A549 treated with CpdA at 1 μM for 4 hours (cell line): Measurements from ENCODE around the gene UST. TPM values are rescaled to one million over a fixed set of nuclear protein-coding genes. Genes with fewer than 3 reads are reported as not detected.

ENCODE experiments used
- total RNA-seq: library from RNA; stranded (reverse); fragments of 200-300 nt; extraction: Qiagen RNA extraction; gene quantifications from 5 replicates; pipeline ENCODE4 v1.2.3, GENCODE V29; 2022; ENCODE audit warnings: low read depth

The UST gene
- 2.3 to 3.2 TPM (median 2.6 TPM) in 5 replicates for total RNA-seq

DNA sequence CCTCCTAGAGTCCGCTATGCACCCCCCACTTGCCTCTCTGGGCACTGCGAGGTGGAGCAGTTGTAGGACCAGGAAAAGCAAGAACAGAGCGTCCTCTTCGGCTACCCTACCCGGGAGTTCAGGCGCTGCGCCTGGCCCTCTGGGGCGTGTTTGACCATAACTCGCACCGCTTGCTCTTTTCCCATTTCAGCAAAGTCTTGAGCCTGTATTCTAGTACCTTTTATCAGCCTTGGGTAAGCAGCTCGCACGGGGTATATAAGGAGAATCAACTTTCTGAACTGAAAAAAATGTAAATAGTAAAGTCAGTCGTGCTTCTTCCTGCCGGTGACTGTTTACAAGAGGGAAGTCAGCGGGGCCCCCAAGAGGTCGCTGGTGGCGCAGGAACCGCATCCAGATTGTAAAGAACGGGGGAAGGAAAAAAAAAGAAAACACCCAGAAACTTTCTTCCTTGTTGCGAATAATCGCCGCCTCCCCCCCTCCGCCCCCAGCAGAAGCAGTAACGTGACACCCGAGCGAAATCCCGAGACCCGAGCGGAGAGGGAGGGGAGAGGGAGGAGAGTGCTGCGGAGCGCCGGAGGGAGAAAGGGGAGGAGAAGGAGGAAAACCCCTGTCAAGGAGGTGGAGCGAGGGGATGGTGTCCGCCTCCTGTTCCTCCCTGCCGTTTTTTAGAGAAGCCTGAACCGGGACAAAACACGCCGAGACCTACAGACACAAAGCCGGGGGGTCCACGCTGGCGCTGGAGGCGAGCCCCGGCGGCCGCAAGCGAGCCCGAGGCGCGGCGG, at the start of gene UST:
UST (plus strand) TSS at position 668 of the 782 bp plus-strand sequence. CDS start 401 bp downstream, outside the sequence.

